Activated CD4-positive, alpha-beta T cell treated with anti-CD3 and anti-CD28 coated beads, Interleukin-10, Interleukin-2, amounts not matched to agents 100 ng/mL and 50 ng/mL, durations not matched to agents 16 hours and 8 hours (primary cell): Measurements from ENCODE around the gene ODF2L.

ENCODE experiments used
- DNase-seq: peaks from one replicate; pipeline ENCODE4 v3.0.0-alpha.2; 2020

Gene ODF2L

DNA sequence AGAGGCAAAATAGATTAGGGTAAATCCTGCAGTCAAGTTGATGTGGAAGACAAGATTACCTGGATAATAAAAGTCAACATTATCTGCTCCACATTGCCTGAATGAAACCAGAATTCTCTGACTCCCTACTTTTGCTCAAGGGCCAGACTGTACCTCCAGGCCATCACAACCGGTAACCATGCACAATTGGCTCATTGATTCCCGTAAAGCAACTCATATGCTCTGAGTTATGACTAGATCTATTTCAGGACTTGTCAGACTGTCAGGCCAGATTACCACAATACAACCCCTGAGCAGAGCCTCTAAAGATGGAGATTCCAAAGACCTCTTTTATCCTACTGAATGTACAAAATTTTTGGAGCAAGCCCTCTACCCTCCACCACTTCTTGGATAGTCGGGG lies 90.4 kb downstream of the ODF2L start:
- DNase-seq: no peak

DNA sequence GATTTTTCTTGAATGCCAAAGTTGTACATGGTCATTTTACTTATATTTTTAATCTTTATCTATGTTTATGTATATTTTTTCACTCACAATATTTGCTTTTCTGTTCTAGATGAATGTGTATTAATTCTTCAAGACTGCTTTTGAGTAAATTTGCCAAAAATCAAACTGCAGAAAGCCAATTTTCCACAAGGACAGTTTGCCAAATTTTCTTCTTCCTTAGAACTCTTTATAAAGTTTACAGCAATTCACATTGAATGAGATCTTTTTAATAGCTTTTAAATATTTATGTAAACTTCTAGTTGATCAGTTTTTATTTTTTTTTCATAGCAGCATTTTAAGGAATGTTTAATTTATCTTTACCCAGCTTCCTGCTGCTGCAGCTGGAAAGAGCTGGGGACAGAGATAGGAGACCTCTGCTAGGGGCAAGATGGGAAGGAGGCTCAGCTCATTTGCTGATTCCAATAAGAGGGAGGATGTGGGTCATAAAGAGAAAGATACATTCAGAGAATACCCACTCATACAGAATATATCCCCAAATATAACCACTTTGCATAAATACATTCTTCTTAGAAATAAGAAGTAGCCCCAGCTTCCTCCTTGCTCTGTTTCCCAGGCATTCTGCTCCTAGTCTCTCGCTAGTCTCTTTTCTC lies 93.0 kb downstream of the ODF2L start:
- no peak for DNase-seq
